Gastroesophageal sphincter (tissue), 4 donors: ENCODE results near the gene SGMS2. TPM values are rescaled to one million over a fixed set of nuclear protein-coding genes. Genes with fewer than 3 reads are reported as not detected.

Experiments
- ATAC-seq: fragments of 150-250 bp; one replicate; pipeline ENCODE4 v1.9.1; 2016; ENCODE audit warnings: mild to moderate bottlenecking, moderate library complexity
- H3K27ac ChIP-seq, 4 donors: fragments of 200-600 bp; sonication (generic) in 3 of 4; 1 replicate in 3 of 4; 2 replicates in 1 of 4; pipeline ENCODE4 v1.5.1; 2016 to 2019
- H3K27me3 ChIP-seq: fragments of 200-600 bp; sonication (generic); one replicate; pipeline ENCODE4 v1.5.1; 2019
- H3K36me3 ChIP-seq, 2 donors: fragments of 200-600 bp; sonication (generic); one replicate each; pipeline ENCODE4 v1.5.1; 2019; ENCODE audit warnings: control low read depth in 1 of 2
- H3K4me1 ChIP-seq, 3 donors: fragments of 200-600 bp; sonication (generic); 1 replicate in 2 of 3; 2 replicates in 1 of 3; pipeline ENCODE4 v1.5.1; 2016 to 2019; ENCODE audit warnings: control low read depth in 2 of 3
- H3K4me3 ChIP-seq, 2 donors: fragments of 200-600 bp; sonication (generic); one replicate each; pipeline ENCODE4 v1.5.1; 2019; ENCODE audit warnings: mild to moderate bottlenecking in 1 of 2, moderate library complexity in 1 of 2
- H3K9me3 ChIP-seq, 3 donors: fragments of 200-600 bp; sonication (generic); one replicate each; pipeline ENCODE4 v1.5.1; 2017 to 2019; ENCODE audit warnings: control low read depth in 2 of 3
- CTCF ChIP-seq, 4 experiments: fragments of 200-600 bp in 2 of 4; fragments of 450-650 bp in 2 of 4; sonication (generic) in 1 of 4; IDR thresholded peaks; one replicate each; pipeline ENCODE4 v1.5.1; 2017 to 2019; ENCODE audit warnings: antibody characterized with exemption in 4 of 4, mild to moderate bottlenecking in 2 of 4, moderate library complexity in 2 of 4
- EP300 ChIP-seq: sonication (generic); formaldehyde crosslinking; IDR thresholded peaks from one replicate; pipeline ENCODE4 v1.6.1; 2017; ENCODE audit warnings: antibody characterized with exemption, mild to moderate bottlenecking
- POLR2A ChIP-seq, 2 donors: fragments of 450-650 bp; IDR thresholded peaks; one replicate each; pipeline ENCODE4 v1.6.1; 2017; ENCODE audit warnings: antibody characterized with exemption in 2 of 2, mild to moderate bottlenecking in 2 of 2, moderate library complexity in 1 of 2
- POLR2AphosphoS5 ChIP-seq: sonication (generic); formaldehyde crosslinking; IDR thresholded peaks from one replicate; pipeline ENCODE4 v1.6.1; 2017; ENCODE audit warnings: antibody characterized with exemption
- WGBS, 2 donors: methylation state at CpG; one replicate each; pipeline ENCODE4 v1.1.5; 2018; ENCODE audit warnings: low coverage in 1 of 2; 5-methylcytosine and 5-hydroxymethylcytosine counted together
- total RNA-seq, 4 donors: library from RNA; depleted of rRNA; stranded (reverse); fragments of >200 nt; gene quantifications; one replicate each; pipeline ENCODE4 v1.1.0, GENCODE V29; 2016

The SGMS2 gene
- total RNA-seq, 4 donors from 2014 or later: 170 to 499 (median 277) TPM

- TF ChIP-seq POLR2AphosphoS5 (no peak), POLR2A (IDR thresholded peaks at IDR 0.05) (no peak), EP300 (no peak), CTCF (IDR thresholded peaks at IDR 0.05) (no peak)
- no peaks in the 10 kb centered on the region for H3K27me3 ChIP-seq
- H3K27ac ChIP-seq: peak overlapping the region in 1 of 4 donors; percentile 16
- WGBS, 2 donors: 18 to 36% methylated on average over 8 of the region's 8 CpGs
- peaks cover 0 to 39% (median 4%) of the 10 kb centered on the region in 3 donors for H3K4me1 ChIP-seq
- no peaks in the 10 kb centered on the region for H3K36me3 ChIP-seq
- ATAC-seq: no peak
- H3K9me3 ChIP-seq: no peaks in the 10 kb centered on the region
- peak overlapping the region; percentile 15 to 18 for H3K4me3 ChIP-seq
These were observed 46.4 kb downstream of the SGMS2 start for GRCh38 chr4:107870916-107871786.

DNA sequence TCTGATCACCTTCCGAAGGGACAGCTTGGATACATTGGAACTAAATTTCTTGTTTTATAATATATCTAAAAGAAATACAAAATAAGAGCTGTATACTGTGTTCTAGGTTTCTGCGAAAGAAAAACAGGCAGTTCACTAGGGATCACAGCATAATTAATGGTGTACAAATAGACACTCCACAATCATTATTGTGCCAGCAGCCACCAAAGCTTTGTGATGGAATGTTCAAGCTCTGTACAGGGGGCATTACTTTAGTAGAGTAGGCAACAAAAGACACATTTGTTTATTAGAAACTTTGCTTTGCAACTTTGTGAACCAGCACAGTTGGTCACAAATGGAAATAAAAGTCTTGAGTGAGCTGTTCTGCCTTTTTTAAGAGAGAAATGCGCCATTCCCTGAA lies 49.3 kb downstream of the SGMS2 start:
- TF ChIP-seq EP300 (no peak), POLR2AphosphoS5 (no peak)
- Histone ChIP-seq H3K9me3 (no peaks in the 10 kb centered on the region), H3K4me1 (peaks cover 0 to 35% (median 4%) of the 10 kb centered on the region in 3 donors), H3K4me3 (no peak overlapping the region), H3K36me3 (no peaks in the 10 kb centered on the region), H3K27me3 (no peaks in the 10 kb centered on the region), H3K27ac (no peak overlapping the region)
- 80 to 93% methylated on average over 1 to 3 of the region's 3 CpGs for WGBS, 2 donors
- no peak for ATAC-seq

- WGBS, 2 donors: 75 to 79% methylated on average over 1 of the region's 1 CpG
- ATAC-seq: no peak
These were observed 51.4 kb downstream of the SGMS2 start for GRCh38 chr4:107876099-107876498.

DNA sequence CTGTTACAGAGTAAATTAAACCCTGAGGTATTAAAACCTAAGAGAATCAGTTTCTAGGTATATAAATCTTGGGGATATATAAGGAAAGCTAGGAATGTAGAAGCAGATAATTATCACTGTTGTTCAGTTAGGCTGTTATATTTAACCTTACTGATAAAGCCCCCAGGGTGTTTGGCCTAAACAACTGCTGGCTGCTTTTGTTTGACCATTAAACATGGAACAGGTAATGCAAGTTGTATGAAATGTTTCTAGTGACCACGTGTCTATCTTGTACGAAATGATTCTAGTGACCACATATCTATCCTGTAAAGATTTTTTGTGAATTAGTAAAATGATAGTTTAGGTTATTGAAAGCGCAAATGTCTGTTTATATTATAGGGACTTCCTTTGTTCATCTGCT lies 52.6 kb downstream of the SGMS2 start:
- no peaks in the 10 kb centered on the region for H3K27me3 ChIP-seq
- no peak overlapping the region for H3K4me3 ChIP-seq
- no peak overlapping the region for H3K27ac ChIP-seq
- H3K4me1 ChIP-seq: peaks cover 0 to 7% (median 0%) of the 10 kb centered on the region in 3 donors
- no peak for ATAC-seq
- no peaks in the 10 kb centered on the region for H3K36me3 ChIP-seq
- TF ChIP-seq POLR2A (IDR thresholded peaks at IDR 0.05) (no peak), EP300 (no peak), POLR2AphosphoS5 (no peak), CTCF (IDR thresholded peaks at IDR 0.05) (no peak)
- no peaks in the 10 kb centered on the region for H3K9me3 ChIP-seq
- 37 to 74% methylated on average over 3 of the region's 3 CpGs for WGBS, 2 donors

More at GRCh38 chr4:107876099-107876498, 51.4 kb downstream of the SGMS2 start:
- Histone ChIP-seq H3K4me1 (peaks cover 0 to 18% (median 4%) of the 10 kb centered on the region in 3 donors), H3K9me3 (no peaks in the 10 kb centered on the region), H3K27ac (no peak overlapping the region), H3K27me3 (no peaks in the 10 kb centered on the region), H3K4me3 (no peak overlapping the region), H3K36me3 (no peaks in the 10 kb centered on the region)
- TF ChIP-seq POLR2A (IDR thresholded peaks at IDR 0.05): no peak
- no peak for TF ChIP-seq CTCF (IDR thresholded peaks at IDR 0.05)
- no peak for TF ChIP-seq EP300
- TF ChIP-seq POLR2AphosphoS5: no peak

DNA sequence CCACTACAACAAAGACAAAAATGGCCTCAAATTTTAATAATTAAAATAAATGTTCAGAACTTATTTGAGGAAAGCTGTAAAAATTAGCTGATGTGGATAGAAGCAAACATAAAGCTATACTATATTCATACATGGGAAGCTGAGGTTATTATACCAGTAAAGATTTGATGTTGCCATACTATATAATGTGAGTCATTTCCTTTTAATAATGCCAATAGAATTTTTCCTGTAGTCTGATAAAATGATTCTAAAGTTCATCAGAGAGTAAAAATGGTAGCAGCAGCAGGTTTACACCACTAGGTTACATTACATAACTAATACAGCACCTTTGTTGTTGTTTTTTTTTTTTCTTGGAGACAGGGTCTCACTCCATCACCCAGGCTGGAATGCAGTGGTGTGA lies 61.1 kb downstream of the SGMS2 start:
- peaks cover 0 to 11% (median 2%) of the 10 kb centered on the region in 3 donors for H3K4me1 ChIP-seq
- no peak overlapping the region for H3K4me3 ChIP-seq
- TF ChIP-seq CTCF (IDR thresholded peaks at IDR 0.05) (no peak), EP300 (no peak), POLR2A (IDR thresholded peaks at IDR 0.05) (no peak), POLR2AphosphoS5 (no peak)
- H3K36me3 ChIP-seq: no peaks in the 10 kb centered on the region
- no peak for ATAC-seq
- H3K27ac ChIP-seq: no peak overlapping the region
- H3K9me3 ChIP-seq: no peaks in the 10 kb centered on the region
- H3K27me3 ChIP-seq: no peaks in the 10 kb centered on the region
